GM12878 (cell line): ENCODE measurements around the gene ATG9A. TPM values are rescaled to one million over a fixed set of nuclear protein-coding genes. Genes with fewer than 3 reads are reported as not detected.

ENCODE experiments used
- ATAC-seq: fragments of 200-7000 bp; cut with Tn5 transposase; 3 replicates; pipeline ENCODE4 v1.9.1; 2020; ENCODE audit warnings: mild to moderate bottlenecking, moderate library complexity
- BruUV-seq: library from RNA; stranded (reverse); fragments of 400-500 nt; replicated peaks from 2 replicates; lab custom pipeline; 2021; lab: Mats Ljungman, UMichigan
- CTCF ChIA-PET: fragments of 300-600 bp; sonication (Branson Sonifier 250); formaldehyde crosslinking; extraction: SDS; loops from one replicate; lab custom pipeline; 2021; ENCODE audit warnings: inconsistent platforms; lab: Yijun Ruan, JAX
- POLR2A ChIA-PET: fragments of 350-600 bp; formaldehyde crosslinking; extraction: SDS; loops from one replicate; lab custom pipeline; 2021; ENCODE audit warnings: inconsistent platforms; lab: Charles Lee
- RAD21 ChIA-PET: fragments of 300-600 bp; sonication (Branson Sonifier 250); formaldehyde crosslinking; loops from one replicate; lab custom pipeline; 2023; ENCODE audit warnings: antibody characterized with exemption; ENCODE audit not compliant: unreplicated experiment; lab: Charles Lee
- SMC1A ChIA-PET: fragments of 300-600 bp; sonication (Branson Sonifier 250); formaldehyde crosslinking; loops from one replicate; lab custom pipeline; 2023; ENCODE audit not compliant: unreplicated experiment, uncharacterized antibody; lab: Charles Lee
- DNase-seq: peaks from one replicate; pipeline ENCODE4 v3.0.0-alpha.2; 2011; ENCODE audit warnings: low read depth, low spot score
- FAIRE-seq: peaks from 3 replicates; lab custom pipeline; 2011; peaks lifted over from hg19 to GRCh38; lab: Jason Lieb, UNC
- H2AFZ ChIP-seq: 2 replicates; pipeline ENCODE4 v1.6.0; 2011; ENCODE audit warnings: low read depth, low read length, control low read depth; ENCODE audit not compliant: control insufficient read depth
- H3K27ac ChIP-seq: 2 replicates; pipeline ENCODE4 v1.5.1; 2011; ENCODE audit warnings: control low read depth; ENCODE audit not compliant: control insufficient read depth, insufficient read depth
- H3K27me3 ChIP-seq, 2 experiments: replicated peaks in 1 of 2; 2 replicates each; pipeline versions ENCODE4 v1.6.0 to v1.6.1; 2011; ENCODE audit warnings: low read length in 1 of 2; ENCODE audit not compliant: control insufficient read depth in 2 of 2, insufficient read depth in 2 of 2
- H3K36me3 ChIP-seq, 2 experiments: 2 replicates each; pipeline ENCODE4 v1.5.1; 2011; ENCODE audit warnings: low read length in 1 of 2; ENCODE audit not compliant: control insufficient read depth in 2 of 2, insufficient read depth in 2 of 2
- H3K4me1 ChIP-seq: 2 replicates; pipeline ENCODE4 v1.6.1; 2011; ENCODE audit warnings: mild to moderate bottlenecking, low read length, moderate library complexity, mixed read lengths; ENCODE audit not compliant: control insufficient read depth, insufficient read depth
- H3K4me2 ChIP-seq: 2 replicates; pipeline ENCODE4 v1.6.0; 2011; ENCODE audit warnings: control low read depth; ENCODE audit not compliant: control insufficient read depth, insufficient read depth
- H3K4me3 ChIP-seq: fragments of 200-600 bp; sonication (generic); 2 replicates; pipeline ENCODE4 v1.5.1; 2016
- H3K79me2 ChIP-seq: 2 replicates; pipeline ENCODE4 v1.6.0; 2011; ENCODE audit warnings: low read length; ENCODE audit not compliant: control insufficient read depth, insufficient read depth
- H3K9ac ChIP-seq: 2 replicates; pipeline ENCODE4 v1.8.0; 2011; ENCODE audit warnings: low read length, control low read depth, mixed read lengths; ENCODE audit not compliant: control insufficient read depth, insufficient read depth
- H3K9me3 ChIP-seq: replicated peaks from 3 replicates; pipeline ENCODE4 v1.5.1; 2011; ENCODE audit warnings: mild to moderate bottlenecking, low read length; ENCODE audit not compliant: control insufficient read depth, insufficient read depth
- H4K20me1 ChIP-seq: 2 replicates; pipeline ENCODE4 v1.6.0; 2011; ENCODE audit not compliant: control insufficient read depth, insufficient read depth
- CEBPZ ChIP-seq: fragments of 150-350 bp; IDR thresholded peaks from 2 replicates; pipeline ENCODE4 v1.6.1; 2016; ENCODE audit warnings: low read depth, low read length
- KAT2A ChIP-seq: conservative IDR thresholded peaks from 2 replicates; pipeline ENCODE4 v1.6.1; 2011; ENCODE audit warnings: low read depth, low read length; ENCODE audit not compliant: control insufficient read depth
- MAX ChIP-seq: IDR thresholded peaks from 2 replicates; pipeline ENCODE4 v1.6.1; 2012; ENCODE audit warnings: low read depth, low read length, improper control_type of control experiment
- NR2C2 ChIP-seq: IDR thresholded peaks from 2 replicates; pipeline ENCODE4 v1.6.1; 2011; ENCODE audit warnings: borderline replicate concordance, low read depth; ENCODE audit not compliant: control insufficient read depth, insufficient read length
- SMAD1 ChIP-seq: fragments of 450-650 bp; IDR thresholded peaks from 2 replicates; pipeline ENCODE4 v1.6.1; 2018; ENCODE audit warnings: mild to moderate bottlenecking, low read depth; ENCODE audit not compliant: partially characterized antibody
- SP1 ChIP-seq: IDR thresholded peaks from one replicate; pipeline ENCODE4 v1.6.1; 2011; ENCODE audit warnings: low read depth, low read length
- SREBF1 ChIP-seq: IDR thresholded peaks from 2 replicates; pipeline ENCODE4 v1.6.1; 2012; ENCODE audit warnings: mild to moderate bottlenecking, low read length
- STAT3 ChIP-seq: IDR thresholded peaks from 2 replicates; pipeline ENCODE4 v1.6.1; 2011; ENCODE audit warnings: low read depth, low read length, improper control_type of control experiment
- WGBS: methylation state at CpG from one replicate; pipeline ENCODE4 v1.1.6; 2016; ENCODE audit warnings: low lambda C conversion rate; ENCODE audit not compliant: insufficient replicate concordance, insufficient coverage; ENCODE audit errors: missing lambda C conversion rate; 5-methylcytosine and 5-hydroxymethylcytosine counted together
- in situ Hi-C: fragments of 300-500 bp; cut with MboI; formaldehyde crosslinking; loops from 9 replicates; pipeline ENCODE4 v1.14.3; 2018; ENCODE audit warnings: mixed read lengths
- intact Hi-C: fragments of 100-400 bp; cut with micrococcal nuclease; formaldehyde crosslinking; loops from one replicate; pipeline ENCODE4 v1.14.2; 2022; ENCODE audit not compliant: unreplicated experiment
- polyA plus RNA-seq, 11 experiments: library from polyadenylated mRNA; depleted of rRNA in 4 of 11; unstranded in 6 of 11; stranded (reverse) in 5 of 11; fragments of >200 nt; fragmentation: Nextera tagmentation in 4 of 11; fragmentation: Illumina TruSeq in 1 of 11; extraction: Ambion mirVana in 4 of 11; extraction: Trizol in 1 of 11; gene quantifications; 1 replicate in 1 of 11; 2 replicates in 10 of 11; pipeline versions ENCODE4 v1.2.1 to v1.2.3, GENCODE V29; 2011 to 2016; ENCODE audit warnings: inconsistent platforms in 2 of 11, missing spikeins in 2 of 11, low read depth in 1 of 11
- total RNA-seq, 4 experiments: library from RNA; depleted of rRNA in 3 of 4; stranded (reverse); fragments of >200 nt in 3 of 4; fragmentation: Illumina TruSeq in 1 of 4; extraction: Trizol in 1 of 4; gene quantifications; 2 replicates each; pipeline versions ENCODE4 v1.2.1 to v1.2.3, GENCODE V29; 2013 to 2021

The ATG9A gene
- total and polyA plus RNA-seq, 10 of the 15 experiments (the other 5 are each of a cell fraction or from before 2014, with no cell fraction given) = 0.16 to 37.5 (median 14.6) TPM; not detected in 1

- H3K36me3 ChIP-seq = no peaks in the 10 kb centered on the region
- BruUV-seq = no TSS peak
- TF ChIP-seq NR2C2 (no peak), MAX (no peak), CEBPZ (no peak), KAT2A (no peak), SREBF1 (no peak), SMAD1 (no peak), SP1 (no peak), STAT3 (no peak)
- H3K79me2 ChIP-seq = no peaks in the 10 kb centered on the region
- SMC1A ChIA-PET = interaction anchor here (0.8 kb wide), 1 partner anchor 28 kb away, joined by 3 read pairs; no protein-coding TSS in a partner anchor
- in situ Hi-C loops (no loop called here), intact Hi-C loops (no loop called here)
- DNase-seq = no peak
- ATAC-seq = no peak
- no peaks in the 10 kb centered on the region for H3K27me3 ChIP-seq
- no peak overlapping the region for H3K9ac ChIP-seq
- FAIRE-seq = no peak
- CTCF ChIA-PET = no interaction called here
- RAD21 ChIA-PET = no interaction called here
- no peak overlapping the region for H3K4me3 ChIP-seq
- no peak overlapping the region for H3K27ac ChIP-seq
- no peaks in the 10 kb centered on the region for H3K4me1 ChIP-seq
- no peaks in the 10 kb centered on the region for H4K20me1 ChIP-seq
- 65% methylated on average over 5 of the region's 5 CpGs for WGBS
- POLR2A ChIA-PET = interaction anchor here (1.6 kb wide), 1 partner anchor 17 kb away, joined by 4 read pairs; no protein-coding TSS in a partner anchor
- no peak overlapping the region for H3K4me2 ChIP-seq
- no peak overlapping the region for H2AFZ ChIP-seq
- H3K9me3 ChIP-seq = no peaks in the 10 kb centered on the region
Measured at GRCh38 chr2:219198974-219199373, 30.5 kb downstream of the ATG9A start.
